ENCODE measurements around the gene CDC34.

CDC34 gene

GRCh38 chr19:567296-567900 is 35.8 kb downstream of the CDC34 start:
- TF ChIP-seq GABPA (IDR thresholded peaks at IDR 0.05; ENCODE audit: low read depth): no peak
- TF ChIP-seq REST (IDR thresholded peaks at IDR 0.05; ENCODE audit: insufficient replicate concordance, low read depth): no peak
- 0 out of 2 replicates have a peak, but pooled peaks have one; percentile 0 for TF ChIP-seq POLR2AphosphoS5 (IDR thresholded peaks at IDR 0.05; ENCODE audit: low read depth)
- TF ChIP-seq SPI1 (IDR thresholded peaks at IDR 0.05; ENCODE audit: borderline replicate concordance, low read depth): no peak
- Histone ChIP-seq H3K4me3 (replicated peaks; ENCODE audit: insufficient read depth, low read length) (peak overlapping the region; percentile 5), H3K27ac (replicated peaks) (peak overlapping the region; percentile 76), H3K27me3 (ENCODE audit: insufficient read depth, poor library complexity, severe bottlenecking) (no peaks in the 10 kb centered on the region)
- DNase-seq (ENCODE audit: low read depth in 1 of 2, low spot score in 1 of 2): no peak

GRCh38 chr19:570251-570686 is 38.7 kb downstream of the CDC34 start:
- Histone ChIP-seq H3K27ac (replicated peaks) (peak overlapping the region; percentile 70), H3K27me3 (ENCODE audit: insufficient read depth, poor library complexity, severe bottlenecking) (no peaks in the 10 kb centered on the region), H3K4me3 (replicated peaks; ENCODE audit: insufficient read depth, low read length) (no peak overlapping the region)
- TF ChIP-seq CTCF (IDR thresholded peaks at IDR 0.05; ENCODE audit: insufficient read depth, low read length): no peak
- no peak for TF ChIP-seq GABPA (IDR thresholded peaks at IDR 0.05; ENCODE audit: low read depth)
- no peak for TF ChIP-seq REST (IDR thresholded peaks at IDR 0.05; ENCODE audit: insufficient replicate concordance, low read depth)
- TF ChIP-seq POLR2AphosphoS5 (IDR thresholded peaks at IDR 0.05; ENCODE audit: low read depth): no peak
- no peak for TF ChIP-seq SPI1 (IDR thresholded peaks at IDR 0.05; ENCODE audit: borderline replicate concordance, low read depth)
- no peak for DNase-seq (ENCODE audit: low read depth in 1 of 2, low spot score in 1 of 2)

GRCh38 chr19:570937-571565 is 39.5 kb downstream of the CDC34 start:
- Histone ChIP-seq H3K4me3 (replicated peaks; ENCODE audit: insufficient read depth, low read length) (peak overlapping the region; percentile 52), H3K27ac (replicated peaks) (peak overlapping the region; percentile 98), H3K27me3 (ENCODE audit: insufficient read depth, poor library complexity, severe bottlenecking) (no peaks in the 10 kb centered on the region)
- DNase-seq (ENCODE audit: low read depth in 1 of 2, low spot score in 1 of 2): peak; percentile 84 to 87
- TF ChIP-seq SPI1 (IDR thresholded peaks at IDR 0.05; ENCODE audit: borderline replicate concordance, low read depth) (peak; percentile 72; the same call in 1 of the 2 replicates), POLR2AphosphoS5 (IDR thresholded peaks at IDR 0.05; ENCODE audit: low read depth) (peak; percentile 83), GABPA (IDR thresholded peaks at IDR 0.05; ENCODE audit: low read depth) (no peak), REST (IDR thresholded peaks at IDR 0.05; ENCODE audit: insufficient replicate concordance, low read depth) (no peak), CTCF (IDR thresholded peaks at IDR 0.05; ENCODE audit: insufficient read depth, low read length) (no peak)
